Retina (tissue), 1 donor: ENCODE measurements around the gene PEX10.

Experiments used
- DNase-seq: peaks from one replicate; pipeline ENCODE4 v3.0.0-alpha.2; 2016

Gene PEX10

GRCh38 chr1:2374252-2375155 is 37.9 kb downstream of the PEX10 start:
- no peak for DNase-seq

- no peak for DNase-seq
These were observed 38.7 kb downstream of the PEX10 start for GRCh38 chr1:2373551-2374251.

- no peak for DNase-seq
These were observed 39.5 kb downstream of the PEX10 start for GRCh38 chr1:2372551-2373490.

- DNase-seq: no peak
These were observed 44.2 kb downstream of the PEX10 start for GRCh38 chr1:2368053-2368744.

- no peak for DNase-seq
These were observed 48.4 kb downstream of the PEX10 start for GRCh38 chr1:2363847-2364513.

- DNase-seq: no peak
These were observed 51.6 kb downstream of the PEX10 start for GRCh38 chr1:2360588-2361364.

- no peak for DNase-seq
These were observed 53.4 kb downstream of the PEX10 start for GRCh38 chr1:2358651-2359640.

- DNase-seq: no peak
These were observed 54.3 kb downstream of the PEX10 start for GRCh38 chr1:2358072-2358471.

- DNase-seq: peak; percentile 16
These were observed 55.2 kb downstream of the PEX10 start for GRCh38 chr1:2356911-2357845.

GRCh38 chr1:2356401-2356800 is 56.0 kb downstream of the PEX10 start:
- peak; percentile 1 for DNase-seq

GRCh38 chr1:2355373-2356261 is 56.7 kb downstream of the PEX10 start:
- peak; percentile 21 for DNase-seq

- peak; percentile 28 for DNase-seq
These were observed 57.6 kb downstream of the PEX10 start for GRCh38 chr1:2354511-2355372.
